HFFc6 (cell line): ENCODE measurements around the gene LARGE1. TPM values are rescaled to one million over a fixed set of nuclear protein-coding genes. Genes with fewer than 3 reads are reported as not detected.

Experiments
- DNase-seq: peaks from one replicate; pipeline ENCODE4 v3.0.0-alpha.2; 2018
- H3K27ac Mint-ChIP-seq: 2 replicates; pipeline ENCODE4 v1.8.0; 2020; ENCODE audit warnings: mild to moderate bottlenecking, mixed read lengths
- H3K27me3 Mint-ChIP-seq: 2 replicates; pipeline ENCODE4 v1.8.0; 2021; ENCODE audit warnings: mild to moderate bottlenecking, moderate library complexity, mixed read lengths; ENCODE audit not compliant: insufficient read depth
- H3K36me3 Mint-ChIP-seq: 2 replicates; pipeline ENCODE4 v1.8.0; 2021; ENCODE audit warnings: low read depth, mixed read lengths
- H3K4me1 Mint-ChIP-seq: 2 replicates; pipeline ENCODE4 v1.8.0; 2020; ENCODE audit warnings: low read depth, mixed read lengths
- H3K4me3 Mint-ChIP-seq: 2 replicates; pipeline ENCODE4 v1.8.0; 2020; ENCODE audit warnings: mild to moderate bottlenecking, moderate library complexity, mixed read lengths
- H3K9me3 Mint-ChIP-seq: 2 replicates; pipeline ENCODE4 v1.8.0; 2020; ENCODE audit warnings: mild to moderate bottlenecking, mixed read lengths
- total RNA-seq, 6 experiments: library from RNA; stranded (reverse); fragmentation: NEBNext Ultra II Directional; extraction: Animal tissue kit (Norgen Biotek cat#: 25700); gene quantifications; 2 replicates in 1 of 6; 3 replicates in 5 of 6; pipeline ENCODE4 v1.2.3, GENCODE V29; 2021
- TF ChIP-seq, protein P1 (sequence below): fragments of 200-600 bp; sonication (generic); IDR thresholded peaks from 2 replicates; pipeline ENCODE4 v1.5.0; 2021; ENCODE audit warnings: antibody characterized with exemption, mild to moderate bottlenecking

Gene LARGE1
- total RNA-seq, 6 experiments from 2014 or later = 4.9 to 7.3 (median 6.5) TPM

DNA sequence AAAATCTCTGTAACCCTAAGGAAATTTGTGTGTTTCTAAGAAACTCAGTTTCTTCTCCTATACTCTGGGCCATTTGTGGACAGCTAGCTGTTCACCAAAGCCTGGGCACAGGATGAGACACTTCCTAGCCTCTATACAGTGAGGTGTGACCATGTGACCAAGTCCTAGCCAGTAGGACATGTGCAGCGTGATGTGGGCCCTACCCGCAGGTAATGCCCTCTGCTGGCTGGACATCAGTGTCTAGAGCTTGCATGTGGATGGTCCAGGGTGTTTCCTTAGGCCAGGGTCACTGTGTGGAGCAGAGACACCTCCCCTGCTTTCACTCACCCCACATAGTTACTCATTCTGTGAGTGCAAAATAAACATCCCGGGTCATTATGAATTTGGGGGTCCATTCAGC lies 100.5 kb downstream of the LARGE1 start:
- no peak overlapping the region for H3K27ac Mint-ChIP-seq
- no peak for DNase-seq
- H3K27me3 Mint-ChIP-seq = peaks cover 2% of the 10 kb centered on the region; the same call in 1 of the 2 replicates
- H3K4me1 Mint-ChIP-seq = peaks cover 10% of the 10 kb centered on the region; the same call in 1 of the 2 replicates
- peaks cover 5% of the 10 kb centered on the region; the same call in 1 of the 2 replicates for H3K36me3 Mint-ChIP-seq
- H3K4me3 Mint-ChIP-seq = no peak overlapping the region
- peaks cover 59% of the 10 kb centered on the region for H3K9me3 Mint-ChIP-seq
- TF ChIP-seq, protein P1, sequence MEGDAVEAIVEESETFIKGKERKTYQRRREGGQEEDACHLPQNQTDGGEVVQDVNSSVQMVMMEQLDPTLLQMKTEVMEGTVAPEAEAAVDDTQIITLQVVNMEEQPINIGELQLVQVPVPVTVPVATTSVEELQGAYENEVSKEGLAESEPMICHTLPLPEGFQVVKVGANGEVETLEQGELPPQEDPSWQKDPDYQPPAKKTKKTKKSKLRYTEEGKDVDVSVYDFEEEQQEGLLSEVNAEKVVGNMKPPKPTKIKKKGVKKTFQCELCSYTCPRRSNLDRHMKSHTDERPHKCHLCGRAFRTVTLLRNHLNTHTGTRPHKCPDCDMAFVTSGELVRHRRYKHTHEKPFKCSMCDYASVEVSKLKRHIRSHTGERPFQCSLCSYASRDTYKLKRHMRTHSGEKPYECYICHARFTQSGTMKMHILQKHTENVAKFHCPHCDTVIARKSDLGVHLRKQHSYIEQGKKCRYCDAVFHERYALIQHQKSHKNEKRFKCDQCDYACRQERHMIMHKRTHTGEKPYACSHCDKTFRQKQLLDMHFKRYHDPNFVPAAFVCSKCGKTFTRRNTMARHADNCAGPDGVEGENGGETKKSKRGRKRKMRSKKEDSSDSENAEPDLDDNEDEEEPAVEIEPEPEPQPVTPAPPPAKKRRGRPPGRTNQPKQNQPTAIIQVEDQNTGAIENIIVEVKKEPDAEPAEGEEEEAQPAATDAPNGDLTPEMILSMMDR = no peak

GRCh38 chr22:33817512-33818127 lies 102.7 kb downstream of the LARGE1 start:
- Mint-ChIP-seq H3K4me3 (no peak overlapping the region), H3K9me3 (peaks cover 60% of the 10 kb centered on the region), H3K36me3 (peaks cover 12% of the 10 kb centered on the region; the same call in 1 of the 2 replicates), H3K27ac (no peak overlapping the region), H3K27me3 (peaks cover 2% of the 10 kb centered on the region; the same call in 1 of the 2 replicates), H3K4me1 (no peaks in the 10 kb centered on the region)
- no peak for DNase-seq
- TF ChIP-seq, protein P1 = no peak

DNA sequence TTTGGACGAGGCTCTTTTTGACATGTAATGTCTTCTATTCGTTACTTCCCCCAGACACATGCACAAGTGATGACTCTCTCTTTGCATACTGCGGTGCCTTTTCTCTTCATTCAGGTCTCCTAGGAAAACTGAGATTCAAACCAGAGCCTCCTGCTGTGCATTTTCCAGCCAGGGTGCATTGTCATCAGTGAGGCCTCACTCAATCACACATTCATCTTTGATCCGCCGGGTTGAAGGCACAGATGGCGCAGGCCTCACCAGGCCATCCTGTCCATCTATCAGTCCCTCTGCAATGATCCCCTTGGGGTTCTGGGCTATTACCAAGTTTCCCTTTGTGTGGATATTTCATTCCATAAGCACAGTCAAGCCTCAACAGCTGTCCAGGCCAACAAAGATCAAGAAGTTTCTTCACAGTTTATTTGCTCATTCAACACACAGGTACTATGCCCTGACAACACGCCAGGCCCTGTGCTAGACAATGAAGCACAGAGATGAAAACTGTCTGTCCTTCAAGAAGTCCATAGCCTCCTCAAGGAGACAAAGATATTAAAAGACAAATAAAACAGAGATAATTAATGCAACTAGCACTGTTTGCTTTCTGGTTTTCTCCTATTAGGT lies 107.8 kb downstream of the LARGE1 start:
- Mint-ChIP-seq H3K27me3 (peaks cover 2% of the 10 kb centered on the region; the same call in 1 of the 2 replicates), H3K36me3 (peaks cover 12% of the 10 kb centered on the region; the same call in 1 of the 2 replicates), H3K4me3 (no peak overlapping the region), H3K4me1 (peaks cover 17% of the 10 kb centered on the region), H3K9me3 (peaks cover 79% of the 10 kb centered on the region), H3K27ac (no peak overlapping the region)
- DNase-seq = no peak
- TF ChIP-seq, protein P1 = no peak

- peaks cover 12% of the 10 kb centered on the region; the same call in 1 of the 2 replicates for H3K36me3 Mint-ChIP-seq
- H3K9me3 Mint-ChIP-seq = peaks cover 72% of the 10 kb centered on the region
- H3K4me1 Mint-ChIP-seq = peaks cover 22% of the 10 kb centered on the region
- DNase-seq = no peak
- no peak overlapping the region for H3K4me3 Mint-ChIP-seq
- TF ChIP-seq, protein P1 = no peak
- no peaks in the 10 kb centered on the region for H3K27me3 Mint-ChIP-seq
- H3K27ac Mint-ChIP-seq = peak overlapping the region; percentile 55; the same call in 1 of the 2 replicates
Measured at GRCh38 chr22:33811686-33812085, 108.6 kb downstream of the LARGE1 start.

- peaks cover 12% of the 10 kb centered on the region; the same call in 1 of the 2 replicates for H3K36me3 Mint-ChIP-seq
- H3K27me3 Mint-ChIP-seq = no peaks in the 10 kb centered on the region
- TF ChIP-seq, protein P1 = no peak
- peaks cover 73% of the 10 kb centered on the region for H3K9me3 Mint-ChIP-seq
- peak overlapping the region; percentile 55; the same call in 1 of the 2 replicates for H3K27ac Mint-ChIP-seq
- H3K4me1 Mint-ChIP-seq = peaks cover 22% of the 10 kb centered on the region
- no peak overlapping the region for H3K4me3 Mint-ChIP-seq
- DNase-seq = no peak
Measured at GRCh38 chr22:33811208-33811607, 109.1 kb downstream of the LARGE1 start.
